Caki2 (cell line): ENCODE measurements around the gene TAF15. TPM values are rescaled to one million over a fixed set of nuclear protein-coding genes. Genes with fewer than 3 reads are reported as not detected.
A peak's percentile ranks its signal among the peaks of the same experiment; 100 is the strongest.

Experiments
- DNase-seq: peaks from one replicate; pipeline ENCODE4 v3.0.0-alpha.2; 2015; ENCODE audit warnings: low read depth
- in situ Hi-C: cut with HindIII; loops from 2 replicates; pipeline ENCODE4 v1.10.0; 2016; ENCODE audit warnings: low sequenced_read_pairs, low pct_unique_long_range_greater_than_20kb, mixed read lengths
- total RNA-seq: library from RNA; depleted of rRNA; stranded (reverse); fragments of >200 nt; shearing (Covaris generic); gene quantifications from 2 replicates; pipeline ENCODE4 v1.2.3, GENCODE V29; 2014; ENCODE audit warnings: low replicate concordance; rRNA removed

The TAF15 gene
- total RNA-seq = 4.9 and 7.7 TPM in 2 replicates

- in situ Hi-C loops = no loop called here
Observed at GRCh38 chr17:35808962-35809854, at the start of gene TAF15. Gene TAF15, plus strand, starts transcription at chr17:35809484. Its CDS starts 86 bp downstream, at chr17:35809570.

GRCh38 chr17:35760587-35760986 is 48.7 kb upstream of the TAF15 start, which contains the start of gene C17orf50:
Gene C17orf50, plus strand, starts transcription at chr17:35760887. Its CDS starts 55 bp downstream, at chr17:35760942.
- DNase-seq = no peak
- in situ Hi-C loops = no loop called here

More at GRCh38 chr17:35808962-35809854, at the start of gene TAF15:
- peak; percentile 99 for DNase-seq

- in situ Hi-C loops = no loop called here
- DNase-seq = no peak
Observed at GRCh38 chr17:35761601-35762000, 47.7 kb upstream of the TAF15 start.

- no peak for DNase-seq
- in situ Hi-C loops = no loop called here
Observed at GRCh38 chr17:35763767-35764122, 45.5 kb upstream of the TAF15 start.

- peak; percentile 96 for DNase-seq
- in situ Hi-C loops = no loop called here
Observed at GRCh38 chr17:35764123-35764991, 44.9 kb upstream of the TAF15 start.

- no peak for DNase-seq
- in situ Hi-C loops = no loop called here
Observed at GRCh38 chr17:35765086-35765710, 44.1 kb upstream of the TAF15 start.

GRCh38 chr17:35765756-35766488 is 43.4 kb upstream of the TAF15 start:
- DNase-seq = no peak
- in situ Hi-C loops = no loop called here

- no peak for DNase-seq
- in situ Hi-C loops = no loop called here
Observed at GRCh38 chr17:35766489-35766877, 42.8 kb upstream of the TAF15 start.

GRCh38 chr17:35766903-35767510 is 42.3 kb upstream of the TAF15 start:
- in situ Hi-C loops = no loop called here
- DNase-seq = peak; percentile 25

- DNase-seq = no peak
- in situ Hi-C loops = no loop called here
Observed at GRCh38 chr17:35768797-35769196, 40.5 kb upstream of the TAF15 start.

- in situ Hi-C loops = no loop called here
Observed at GRCh38 chr17:35769895-35770486, 39.3 kb upstream of the TAF15 start.

GRCh38 chr17:35773129-35773528 is 36.2 kb upstream of the TAF15 start:
- in situ Hi-C loops = no loop called here
- DNase-seq = no peak

More at GRCh38 chr17:35769895-35770486, 39.3 kb upstream of the TAF15 start:
- no peak for DNase-seq

- DNase-seq = no peak
- in situ Hi-C loops = no loop called here
Observed at GRCh38 chr17:35773679-35774425, 35.4 kb upstream of the TAF15 start.

GRCh38 chr17:35774499-35774898 is 34.8 kb upstream of the TAF15 start:
- in situ Hi-C loops = no loop called here
- no peak for DNase-seq

- in situ Hi-C loops = no loop called here
- no peak for DNase-seq
Observed at GRCh38 chr17:35775039-35775438, 34.2 kb upstream of the TAF15 start.

- DNase-seq = no peak
- in situ Hi-C loops = no loop called here
Observed at GRCh38 chr17:35775583-35775982, 33.7 kb upstream of the TAF15 start.
